ENCODE results near the gene SBF1. TPM values are rescaled to one million over a fixed set of nuclear protein-coding genes. Genes with fewer than 3 reads are reported as not detected.
A peak's percentile ranks its signal among the peaks of the same experiment; 100 is the strongest.

The SBF1 gene
- total and polyA plus RNA-seq, 2 of the 13 experiments (the other 11 are each of a cell fraction or from before 2014, with no cell fraction given): 31.7 to 40.9 TPM

- 0 out of 2 replicates have a peak, but pooled peaks have one; percentile 29 for TF ChIP-seq MXD1 (CRISPR knock-in tag; IDR thresholded peaks at IDR 0.05)
- TF ChIP-seq ZNF747 (CRISPR knock-in tag; IDR thresholded peaks at IDR 0.05; ENCODE audit: borderline replicate concordance): no peak
- TF ChIP-seq POLR2AphosphoS5 (IDR thresholded peaks at IDR 0.05; ENCODE audit: low read depth, low read length): peak; percentile 51; the same call in 1 of the 2 replicates
- no peak for TF ChIP-seq NFYB (CRISPR knock-in tag; IDR thresholded peaks at IDR 0.05)
- TF ChIP-seq POLR2G (IDR thresholded peaks at IDR 0.05; ENCODE audit: low read depth, low read length): peak; percentile 67; the same call in 1 of the 2 replicates
- TF ChIP-seq SMYD3 (CRISPR knock-in tag; IDR thresholded peaks at IDR 0.05): no peak
- TF ChIP-seq ZNF563 (CRISPR knock-in tag; IDR thresholded peaks at IDR 0.05): no peak
- no peak for TF ChIP-seq PITX1 (CRISPR knock-in tag; IDR thresholded peaks at IDR 0.05)
- no peak for TF ChIP-seq ZBTB7B (CRISPR knock-in tag; IDR thresholded peaks at IDR 0.05)
- peak in 1 of 2 experiments; percentile 38; a peak in 1 of 4 replicates for TF ChIP-seq POLR2A (IDR thresholded peaks at IDR 0.05; ENCODE audit: insufficient read depth in 1 of 2, low read depth in 2 of 2, low read length in 2 of 2)
- 0 out of 2 replicates have a peak, but pooled peaks have one; percentile 4 for TF ChIP-seq ZNF160 (CRISPR knock-in tag; IDR thresholded peaks at IDR 0.05)
- no peak for TF ChIP-seq U2AF2 (IDR thresholded peaks at IDR 0.05; ENCODE audit: low read depth, low read length)
- TF ChIP-seq ASH2L (IDR thresholded peaks at IDR 0.05; ENCODE audit: insufficient read length, low read depth, low read length): no peak
- TF ChIP-seq NR3C1 (CRISPR knock-in tag; IDR thresholded peaks at IDR 0.05): no peak
- 0 out of 2 replicates have a peak, but pooled peaks have one; percentile 30 for TF ChIP-seq IRF1 (CRISPR knock-in tag; IDR thresholded peaks at IDR 0.05; ENCODE audit: low read depth)
- no peak for TF ChIP-seq SALL2 (CRISPR knock-in tag; IDR thresholded peaks at IDR 0.05)
- TF ChIP-seq TSC22D2 (CRISPR knock-in tag; IDR thresholded peaks at IDR 0.05; ENCODE audit: borderline replicate concordance): no peak
- no peak for TF ChIP-seq TRIM22 (IDR thresholded peaks at IDR 0.05)
- no peak for TF ChIP-seq SMAD3 (CRISPR knock-in tag; IDR thresholded peaks at IDR 0.05)
- peak; percentile 91 for TF ChIP-seq RBM22 (optimal IDR thresholded peaks at IDR 0.05; ENCODE audit: low read length)
- no peak for TF ChIP-seq KLF11 (CRISPR knock-in tag; IDR thresholded peaks at IDR 0.05)
- TF ChIP-seq MNT (IDR thresholded peaks at IDR 0.05): no peak
- no peak for TF ChIP-seq HOXD1 (CRISPR knock-in tag; IDR thresholded peaks at IDR 0.05)
- no peak for TF ChIP-seq PPARG (CRISPR knock-in tag; conservative IDR thresholded peaks at IDR 0.05)
- peak; percentile 75 for TF ChIP-seq AGO2 (optimal IDR thresholded peaks at IDR 0.05; ENCODE audit: low read depth, low read length)
Observed at GRCh38 chr22:50445880-50446707, 28.7 kb downstream of the SBF1 start (continued).

Data from HepG2 (cell line).